HepG2 (cell line): ENCODE results near the gene KPNA3. TPM values are rescaled to one million over a fixed set of nuclear protein-coding genes. Genes with fewer than 3 reads are reported as not detected.

ENCODE experiments used
- DR1 ChIP-seq: sonication (generic); formaldehyde crosslinking; IDR thresholded peaks from 2 replicates; pipeline ENCODE4 v1.8.0; 2021; ENCODE audit warnings: mild to moderate bottlenecking, missing genetic modification reagents, inconsistent platforms
- ESRRA ChIP-seq: sonication (generic); formaldehyde crosslinking; IDR thresholded peaks from 2 replicates; pipeline ENCODE4 v1.5.1; 2020; ENCODE audit warnings: mild to moderate bottlenecking, low read depth, missing genetic modification reagents
- ETS1 ChIP-seq: sonication (generic); formaldehyde crosslinking; IDR thresholded peaks from 2 replicates; pipeline ENCODE4 v1.4.0; 2020; ENCODE audit warnings: missing genetic modification reagents
- GATAD2A ChIP-seq: IDR thresholded peaks from 2 replicates; pipeline ENCODE4 v1.6.1; 2016
- HOMEZ ChIP-seq: IDR thresholded peaks from 2 replicates; pipeline ENCODE4 v1.6.1; 2016; ENCODE audit warnings: low read depth
- MBNL3 ChIP-seq: fragments of 250-450 bp; sonication (Bioruptor Pico); conservative IDR thresholded peaks from 2 replicates; pipeline ENCODE4 v1.8.0; 2022; ENCODE audit warnings: mild to moderate bottlenecking, inconsistent platforms
- MEIS1 ChIP-seq: sonication (generic); formaldehyde crosslinking; IDR thresholded peaks from 2 replicates; pipeline ENCODE4 v1.9.0; 2021; ENCODE audit warnings: mild to moderate bottlenecking, missing genetic modification reagents, moderate library complexity, borderline replicate concordance
- MLXIP ChIP-seq: sonication (generic); formaldehyde crosslinking; IDR thresholded peaks from 2 replicates; pipeline ENCODE4 v1.9.0; 2021; ENCODE audit warnings: missing genetic modification reagents, borderline replicate concordance
- MYC ChIP-seq: sonication (generic); formaldehyde crosslinking; IDR thresholded peaks from 2 replicates; pipeline ENCODE4 v1.9.0; 2021; ENCODE audit warnings: missing genetic modification reagents, borderline replicate concordance
- ONECUT2 ChIP-seq: sonication (generic); formaldehyde crosslinking; IDR thresholded peaks from 2 replicates; pipeline ENCODE4 v1.4.0; 2020; ENCODE audit warnings: missing genetic modification reagents
- PCBP1 ChIP-seq: fragments of 200-400 bp; formaldehyde crosslinking; IDR thresholded peaks from 2 replicates; pipeline ENCODE4 v1.6.1; 2017; ENCODE audit warnings: mild to moderate bottlenecking, low read depth, low read length, borderline replicate concordance
- PRPF4 ChIP-seq: fragments of 200-400 bp; formaldehyde crosslinking; IDR thresholded peaks from 2 replicates; pipeline ENCODE4 v1.6.1; 2016; ENCODE audit warnings: low read length, low read depth; ENCODE audit not compliant: poor library complexity, severe bottlenecking
- TFAP4 ChIP-seq: sonication (generic); IDR thresholded peaks from 2 replicates; pipeline ENCODE4 v1.6.1; 2016; ENCODE audit warnings: low read depth, borderline replicate concordance
- THAP11 ChIP-seq: IDR thresholded peaks from 2 replicates; pipeline ENCODE4 v1.6.1; 2016; ENCODE audit warnings: missing biosample characterization, missing genetic modification reagents
- XRCC5 ChIP-seq: fragments of 200-400 bp; formaldehyde crosslinking; optimal IDR thresholded peaks from 2 replicates; pipeline ENCODE3; 2017; ENCODE audit warnings: mild to moderate bottlenecking, low read length
- ZNF224 ChIP-seq: sonication (generic); formaldehyde crosslinking; IDR thresholded peaks from 2 replicates; pipeline ENCODE4 v1.5.0; 2020; ENCODE audit warnings: mild to moderate bottlenecking, missing genetic modification reagents
- ZNF326 ChIP-seq: sonication (generic); formaldehyde crosslinking; IDR thresholded peaks from 2 replicates; pipeline ENCODE4 v1.4.0; 2020; ENCODE audit warnings: missing genetic modification reagents, borderline replicate concordance
- ZNF335 ChIP-seq: sonication (generic); formaldehyde crosslinking; IDR thresholded peaks from 2 replicates; pipeline ENCODE4 v1.4.0; 2020; ENCODE audit warnings: missing genetic modification reagents
- ZNF512 ChIP-seq: sonication (generic); formaldehyde crosslinking; IDR thresholded peaks from 2 replicates; pipeline ENCODE4 v1.4.0; 2020; ENCODE audit warnings: mild to moderate bottlenecking, missing genetic modification reagents
- ZNF616 ChIP-seq: sonication (generic); formaldehyde crosslinking; IDR thresholded peaks from 2 replicates; pipeline ENCODE4 v1.5.0; 2020; ENCODE audit warnings: low read depth, mild to moderate bottlenecking, missing genetic modification reagents
- ZNF674 ChIP-seq: sonication (generic); formaldehyde crosslinking; IDR thresholded peaks from 2 replicates; pipeline ENCODE4 v1.5.0; 2020; ENCODE audit warnings: low read depth, mild to moderate bottlenecking, missing genetic modification reagents
- polyA plus RNA-seq, 8 experiments: library from polyadenylated mRNA; depleted of rRNA in 3 of 8; stranded (reverse) in 7 of 8; unstranded in 1 of 8; fragments of >200 nt; fragmentation: Illumina TruSeq in 4 of 8; extraction: Trizol in 4 of 8; gene quantifications; 2 replicates each; pipeline versions ENCODE4 v1.2.1 to v1.2.3, GENCODE V29; 2011 to 2016; ENCODE audit warnings: low read depth in 4 of 8, missing spikeins in 1 of 8, mixed read lengths in 1 of 8; ENCODE audit not compliant: insufficient read depth in 1 of 8
- total RNA-seq, 5 experiments: library from RNA; depleted of rRNA; stranded (reverse); fragments of >200 nt; fragmentation: Illumina TruSeq; extraction: Trizol; gene quantifications; 2 replicates each; pipeline ENCODE4 v1.2.3, GENCODE V29; 2016; ENCODE audit warnings: low read depth in 1 of 5

KPNA3 gene
- total and polyA plus RNA-seq, 2 of the 13 experiments (the other 11 are each of a cell fraction or from before 2014, with no cell fraction given): 13.0 to 28.9 TPM

- TF ChIP-seq THAP11 (CRISPR knock-in tag) (peak; percentile 50; the same call in 1 of the 2 replicates), ZNF512 (CRISPR knock-in tag) (no peak), GATAD2A (CRISPR knock-in tag) (peak; percentile 35; the same call in 1 of the 2 replicates), MYC (peak; percentile 99), HOMEZ (CRISPR knock-in tag) (peak; percentile 88), ZNF335 (no peak), MBNL3 (no peak), ZNF224 (CRISPR knock-in tag) (no peak), ETS1 (no peak; the same call in 1 of the 2 replicates), MEIS1 (CRISPR knock-in tag) (peak; percentile 65; the same call in 1 of the 2 replicates), ZNF616 (CRISPR knock-in tag) (peak; percentile 93), PRPF4 (no peak), MLXIP (CRISPR knock-in tag) (no peak; the same call in 1 of the 2 replicates), ONECUT2 (CRISPR knock-in tag) (peak; percentile 31; the same call in 1 of the 2 replicates), DR1 (no peak), ESRRA (CRISPR knock-in tag) (peak; percentile 39; the same call in 1 of the 2 replicates), ZNF674 (peak; percentile 82; the same call in 1 of the 2 replicates), XRCC5 (peak; percentile 60), PCBP1 (no peak), ZNF326 (no peak), TFAP4 (peak; percentile 33; the same call in 1 of the 2 replicates)
Measured at GRCh38 chr13:49690995-49691784, 101.3 kb downstream of the KPNA3 start, which contains the start of gene EBPL (continued).
